HG03571 (cell line): ENCODE data around the gene HDHD5.
"Not testable (repeated sequence)": the region's sequence is repeated elsewhere in the genome, so short reads cannot be mapped to it uniquely, and the experiment has no call there.

Experiments
- ATAC-seq: cut with Tn5 transposase; IDR thresholded peaks from one replicate; pipeline ENCODE4 v1.9.1; 2021; ENCODE audit not compliant: unreplicated experiment

HDHD5 gene

GRCh38 chr22:17157714-17158113, 1.4 kb downstream of the HDHD5 start:
- ATAC-seq: no peak

- ATAC-seq: no peak
Measured at GRCh38 chr22:17155941-17156340, 3.1 kb downstream of the HDHD5 start.

GRCh38 chr22:17152971-17153370, 6.1 kb downstream of the HDHD5 start:
- no peak for ATAC-seq

DNA sequence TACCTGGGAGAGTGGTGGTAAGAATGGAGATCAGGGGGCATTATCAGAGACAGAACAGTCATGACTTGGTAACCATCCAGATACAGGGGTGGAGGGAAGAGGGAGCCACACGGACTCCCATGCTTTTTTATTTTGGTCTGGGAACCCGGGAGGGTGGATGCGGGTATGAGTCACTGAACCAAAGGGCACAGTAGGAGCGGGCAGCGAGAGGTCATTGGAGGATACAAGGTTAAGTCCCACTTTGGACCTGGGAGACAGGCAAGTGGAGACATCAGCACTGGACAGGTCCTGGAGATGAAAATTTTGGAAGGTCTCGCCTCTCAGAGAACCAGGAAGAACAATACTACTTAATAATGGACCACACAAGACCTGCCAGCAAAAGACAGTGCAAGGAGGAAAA, 6.7 kb downstream of the HDHD5 start:
- ATAC-seq: no peak

DNA sequence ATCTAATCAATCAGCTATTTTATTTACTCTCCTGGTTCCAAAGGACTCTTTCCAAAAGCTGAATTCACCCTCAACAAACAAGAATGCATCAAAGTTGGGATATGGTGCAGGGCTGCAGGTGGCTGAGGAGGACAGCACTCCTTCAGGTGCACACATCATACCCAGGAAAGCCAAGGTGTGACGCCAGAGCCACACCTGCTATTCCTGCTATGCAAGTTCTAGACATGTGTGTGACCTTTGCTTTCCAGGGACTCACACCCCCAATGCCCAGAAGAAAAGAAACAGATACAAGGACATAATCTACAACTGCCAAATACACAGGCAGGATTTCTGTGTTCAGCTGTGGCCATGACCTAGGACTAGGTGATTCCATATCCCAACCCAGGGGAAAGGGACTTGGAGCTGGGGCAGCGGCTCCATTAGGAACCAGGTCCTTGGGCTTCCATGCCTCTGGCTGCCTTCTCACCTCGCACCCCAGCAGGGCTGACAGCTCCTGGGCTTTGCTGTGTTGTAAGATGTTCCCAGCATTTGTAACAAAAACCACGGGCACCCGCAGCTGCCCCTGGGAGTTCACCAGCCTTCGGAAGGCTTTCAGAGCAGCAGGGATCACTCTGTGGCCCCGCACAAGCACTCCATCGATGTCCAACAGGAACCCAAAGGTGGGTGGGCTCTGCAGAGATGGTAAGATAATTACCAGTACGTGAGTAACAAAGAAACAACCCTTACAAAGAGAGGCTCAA, 9.8 kb downstream of the HDHD5 start:
- no peak for ATAC-seq

GRCh38 chr22:17147458-17147857, 11.6 kb downstream of the HDHD5 start:
- not testable (repeated sequence) for ATAC-seq

GRCh38 chr22:17145021-17145680, 13.9 kb downstream of the HDHD5 start:
- ATAC-seq: no peak

GRCh38 chr22:17143826-17144225, 15.3 kb downstream of the HDHD5 start:
- no peak for ATAC-seq

DNA sequence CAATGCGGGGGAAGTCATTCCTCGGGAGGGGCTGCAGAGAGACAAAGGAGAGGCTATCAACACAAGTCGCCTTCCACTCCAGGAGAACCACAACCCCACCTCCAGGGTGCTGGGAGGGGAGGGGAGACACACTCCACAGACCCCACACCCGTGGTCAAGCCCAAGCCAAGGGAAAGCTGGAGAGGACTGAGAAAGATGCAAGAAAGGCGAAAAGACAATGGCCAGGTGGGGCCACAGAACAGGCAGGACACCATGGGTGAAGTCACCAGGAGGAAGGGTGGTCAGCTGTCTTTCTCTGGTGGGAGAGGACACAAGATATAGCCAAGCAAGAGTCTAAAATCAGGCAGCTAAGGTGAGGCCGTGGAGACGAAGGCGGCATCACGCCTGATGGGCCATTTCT, 16.0 kb downstream of the HDHD5 start:
- ATAC-seq: no peak

DNA sequence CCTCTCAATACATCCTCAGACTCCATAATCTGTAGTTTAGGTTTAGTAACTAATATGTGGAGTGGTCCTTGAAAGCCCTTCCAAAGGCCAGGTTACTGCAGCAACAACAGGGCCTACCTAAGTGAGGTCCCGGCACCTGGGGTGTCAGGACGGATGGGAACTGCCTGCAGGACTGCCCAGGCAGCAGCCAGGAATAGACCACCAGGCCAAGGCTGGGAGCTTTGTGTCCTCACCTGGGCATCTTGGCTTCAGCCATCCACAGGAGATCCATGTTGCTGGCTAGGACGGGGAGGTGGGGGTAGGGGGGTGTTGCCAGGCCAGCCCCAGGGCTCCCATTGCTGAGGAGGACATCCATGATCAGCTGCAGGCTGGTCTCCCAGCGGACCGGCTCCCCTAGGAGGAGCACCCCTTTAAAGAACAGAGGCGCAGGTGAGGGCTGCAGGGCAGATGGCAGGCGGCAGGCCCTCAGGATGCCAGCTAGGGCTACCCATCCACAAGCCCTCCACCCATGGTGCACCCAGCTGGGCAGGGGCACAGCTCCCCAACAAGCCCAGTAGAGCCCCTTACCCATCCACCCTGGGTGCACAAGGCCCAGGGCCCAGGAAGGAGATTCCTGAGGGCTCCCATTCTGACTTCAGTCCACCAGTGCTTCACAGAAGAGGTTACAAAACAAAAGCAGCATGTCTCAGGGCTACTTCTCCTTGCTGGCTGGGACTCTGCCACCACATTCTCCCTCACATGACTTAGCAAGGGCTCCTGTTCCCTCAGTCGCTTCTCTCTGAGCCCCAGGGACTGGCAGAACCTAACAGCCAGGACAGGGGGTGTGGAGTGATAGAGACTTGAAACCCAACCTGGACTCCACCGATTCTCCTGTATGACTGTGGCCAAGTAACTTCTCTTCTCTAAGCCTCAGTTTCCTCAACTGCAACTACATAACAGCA, 18.0 kb downstream of the HDHD5 start:
- ATAC-seq: no peak

GRCh38 chr22:17140022-17140421, 19.1 kb downstream of the HDHD5 start:
- ATAC-seq: no peak

GRCh38 chr22:17138513-17138912, 20.6 kb downstream of the HDHD5 start:
- no peak for ATAC-seq

DNA sequence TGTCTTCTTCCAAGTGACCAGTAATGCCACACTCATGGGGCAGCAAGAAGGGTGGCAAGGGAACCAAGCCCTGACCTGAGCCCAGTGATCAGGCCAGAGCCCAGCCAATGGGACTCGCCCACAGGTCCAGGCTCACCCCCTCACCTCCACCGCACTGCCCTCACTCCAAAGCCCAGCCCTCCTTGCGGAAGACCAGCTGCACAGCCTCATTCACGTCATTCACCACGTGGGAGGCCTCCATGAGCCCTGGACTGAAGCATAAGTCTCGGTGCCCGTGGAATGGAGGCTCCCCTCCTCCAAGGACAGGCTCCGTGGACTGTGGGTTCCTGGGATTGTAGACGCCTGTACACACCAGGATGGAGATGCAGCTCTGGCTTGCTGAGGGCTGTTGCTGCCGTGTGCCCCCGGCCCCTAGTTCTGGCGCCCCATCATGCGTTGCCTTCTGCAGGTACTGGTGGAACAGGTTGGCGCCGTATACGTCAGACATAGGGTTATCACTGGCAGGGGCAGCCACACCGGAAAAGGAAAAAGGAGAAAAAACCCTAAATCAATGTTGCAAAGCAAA, 21.1 kb downstream of the HDHD5 start:
- no peak for ATAC-seq

GRCh38 chr22:17137170-17137569, 21.9 kb downstream of the HDHD5 start:
- no peak for ATAC-seq

- no peak for ATAC-seq
Measured at GRCh38 chr22:17135153-17135760, 23.8 kb downstream of the HDHD5 start.

DNA sequence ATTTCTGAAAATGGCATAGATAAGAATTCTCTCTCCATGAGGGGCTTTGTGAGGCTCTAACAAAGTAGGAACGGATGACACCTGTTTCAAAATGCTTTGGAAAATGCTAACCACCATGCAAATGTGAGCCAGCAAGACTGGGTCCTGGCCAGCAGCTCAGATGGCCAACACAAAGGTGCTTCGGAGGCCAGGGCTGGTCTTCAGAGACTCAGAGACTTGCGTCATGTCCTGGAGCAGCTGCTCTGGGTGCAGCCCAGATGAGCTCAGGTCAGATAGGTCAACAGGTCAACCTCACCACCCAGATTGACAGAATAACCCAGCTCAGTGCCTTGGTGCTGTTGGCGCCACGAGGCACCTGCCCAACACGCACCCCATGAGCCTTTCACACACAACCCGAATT, 25.9 kb downstream of the HDHD5 start:
- no peak for ATAC-seq

- no peak for ATAC-seq
Measured at GRCh38 chr22:17132112-17132511, 27.0 kb downstream of the HDHD5 start.

- ATAC-seq: no peak
Measured at GRCh38 chr22:17131686-17132085, 27.4 kb downstream of the HDHD5 start.

DNA sequence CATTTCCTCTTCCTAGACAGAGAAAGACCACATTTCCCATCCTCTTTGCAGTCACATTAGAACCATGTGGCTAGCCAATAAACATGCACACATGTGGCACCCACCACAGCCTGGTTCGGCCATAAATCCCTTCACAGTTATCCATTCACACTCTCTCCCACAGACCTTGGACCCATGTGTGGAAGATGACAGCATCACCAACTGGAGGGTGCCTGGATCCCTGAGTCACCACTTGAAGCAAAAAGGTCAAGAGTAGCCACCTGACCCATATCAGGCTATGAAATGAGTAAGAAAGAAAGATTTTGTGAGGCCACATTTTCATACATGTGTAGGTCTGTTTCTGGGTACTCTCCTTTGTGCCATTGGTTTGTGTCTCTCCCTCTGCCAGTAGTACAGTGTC, 28.9 kb downstream of the HDHD5 start:
- no peak for ATAC-seq

GRCh38 chr22:17121233-17122195, 37.6 kb downstream of the HDHD5 start, which contains the start of gene TMEM121B:
Gene TMEM121B (minus strand): TSS chr22:17121360. CDS start chr22:17121127, 233 bp downstream.
- ATAC-seq: no peak
